Left forelimb (tissue), 1 donor: ENCODE data around the gene ATP6V1F.

ENCODE experiments used
- DNase-seq: peaks from one replicate; pipeline ENCODE4 v3.0.0-alpha.2; 2018; ENCODE audit warnings: low spot score

The ATP6V1F gene

GRCh38 chr7:128862571-128863432 lies at the start of gene ATP6V1F:
ATP6V1F (plus strand) TSS chr7:128862856; CDS start chr7:128862905, 49 bp downstream.
- DNase-seq: peak; percentile 99

- no peak for DNase-seq
Observed at GRCh38 chr7:128814499-128814898, 48.2 kb upstream of the ATP6V1F start.

DNA sequence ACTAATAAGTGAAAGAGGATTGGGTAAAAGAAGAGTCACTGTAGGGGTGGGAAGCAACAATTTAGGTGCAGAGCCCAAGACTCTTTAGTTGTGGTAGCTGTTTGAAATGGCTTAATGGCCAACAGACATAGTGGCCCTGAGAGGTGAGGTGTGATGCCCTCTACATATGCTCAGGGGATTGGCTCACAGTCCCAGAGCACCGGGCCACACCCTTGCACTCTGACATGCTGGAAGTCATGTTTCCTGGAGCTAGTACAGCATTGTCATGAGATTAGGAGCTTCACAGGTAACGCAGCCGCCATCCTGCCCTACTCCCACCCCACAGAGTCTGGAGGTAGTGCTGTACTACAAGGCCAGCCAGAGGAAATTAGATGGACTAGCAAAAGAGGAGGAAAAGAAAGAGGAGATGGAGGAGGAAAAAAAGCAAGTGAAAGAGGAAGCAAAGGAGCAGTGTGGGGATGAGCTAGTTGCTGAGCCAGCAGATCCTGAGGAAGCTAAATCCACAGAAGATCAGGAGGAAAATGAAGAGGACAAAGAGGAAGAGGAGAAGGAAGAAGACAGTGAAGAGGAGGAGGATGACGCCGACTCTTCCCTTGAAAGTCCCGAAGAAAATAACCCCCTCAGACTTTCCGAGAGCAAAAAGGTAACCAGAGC lies 47.2 kb upstream of the ATP6V1F start:
- no peak for DNase-seq

- no peak for DNase-seq
Observed at GRCh38 chr7:128818694-128819093, 44.0 kb upstream of the ATP6V1F start.

GRCh38 chr7:128821724-128822123 lies 40.9 kb upstream of the ATP6V1F start:
- no peak for DNase-seq

DNA sequence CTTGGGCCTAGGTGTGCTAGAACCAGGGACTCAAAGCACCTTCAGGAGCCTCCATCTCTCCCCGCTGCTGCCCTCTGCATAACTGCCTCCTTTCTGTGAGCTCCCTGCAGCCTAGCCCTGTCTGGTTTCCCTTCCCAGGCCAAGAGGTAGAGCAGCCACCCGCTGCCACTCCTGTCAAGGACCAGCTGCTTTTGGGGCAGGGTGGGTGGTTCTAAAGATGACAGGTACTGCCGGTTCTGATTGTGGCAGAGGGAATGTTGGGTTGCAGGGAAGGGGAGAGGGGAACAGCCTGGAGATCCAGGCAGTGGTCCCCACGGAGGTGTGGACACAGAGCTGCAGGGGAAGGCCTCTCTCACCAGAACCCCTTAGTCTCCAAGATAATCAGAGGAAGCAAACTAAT lies 36.1 kb upstream of the ATP6V1F start:
- DNase-seq: no peak

DNA sequence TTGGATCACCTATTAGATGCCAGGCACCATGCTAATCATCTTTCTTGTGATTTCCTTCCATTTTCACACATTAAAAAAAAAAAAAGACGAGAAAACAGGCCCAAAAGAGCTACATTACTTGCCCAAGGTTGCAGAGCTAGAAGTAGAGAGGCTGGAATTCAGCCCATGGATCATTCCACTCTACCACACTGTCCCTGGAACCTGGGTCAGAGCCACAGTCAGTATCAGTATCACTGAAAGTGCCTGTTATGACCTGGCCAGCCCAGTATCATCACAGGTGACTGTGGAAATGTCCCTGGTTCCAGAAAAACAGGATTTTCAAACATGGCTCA lies 35.8 kb upstream of the ATP6V1F start:
- no peak for DNase-seq

GRCh38 chr7:128827248-128827958 lies 35.3 kb upstream of the ATP6V1F start:
- no peak for DNase-seq

GRCh38 chr7:128827971-128828711 lies 34.5 kb upstream of the ATP6V1F start:
- DNase-seq: no peak

GRCh38 chr7:128829391-128830166 lies 33.1 kb upstream of the ATP6V1F start:
- DNase-seq: no peak

GRCh38 chr7:128830231-128831177 lies 32.2 kb upstream of the ATP6V1F start, which contains the start of gene FLNC:
FLNC (plus strand) TSS chr7:128830406; CDS start chr7:128830638, 232 bp downstream.
- peak; percentile 85 for DNase-seq

DNA sequence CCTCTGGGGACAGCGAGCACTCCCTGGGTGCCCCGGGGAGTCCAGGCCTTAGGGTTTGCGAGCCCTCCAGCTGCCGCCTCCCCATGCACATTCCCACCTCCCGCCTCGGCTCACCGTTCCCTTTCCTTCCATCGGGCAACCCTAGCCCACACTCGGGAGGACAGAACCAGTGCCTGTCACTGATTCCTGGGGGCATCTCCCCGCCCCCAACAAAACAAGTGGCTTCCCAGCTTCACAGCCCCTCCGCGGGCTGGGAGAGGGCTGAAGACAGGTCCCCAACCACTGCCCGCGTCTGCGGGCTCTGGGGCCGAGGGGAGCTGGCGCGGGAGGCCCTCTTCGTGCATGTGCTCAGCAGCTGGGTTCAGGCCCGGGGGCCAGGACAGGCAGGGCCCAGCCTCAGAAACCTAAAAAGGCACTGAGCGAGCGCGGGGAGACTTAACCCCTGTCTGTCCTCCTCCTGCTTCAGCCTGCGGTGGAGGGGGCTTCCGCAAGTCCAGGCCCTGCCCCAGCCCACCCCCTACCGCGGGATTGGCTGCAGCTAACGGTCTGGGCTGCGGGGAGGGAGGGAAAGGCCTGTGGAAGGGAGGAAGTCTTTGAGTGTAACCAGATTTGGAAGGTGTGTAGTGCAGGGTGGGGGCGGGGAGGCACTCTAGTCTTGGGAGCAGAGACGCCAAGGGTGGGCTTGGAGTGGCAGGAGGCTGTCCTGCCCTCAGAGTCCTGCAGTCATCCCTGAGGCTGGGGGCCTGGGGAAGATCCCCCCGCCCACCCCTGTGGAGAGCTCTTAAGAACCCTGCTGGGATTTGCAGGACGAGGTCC lies 31.3 kb upstream of the ATP6V1F start:
- DNase-seq: peak; percentile 89

- peak; percentile 92 for DNase-seq
Observed at GRCh38 chr7:128831994-128832879, 30.4 kb upstream of the ATP6V1F start.

- no peak for DNase-seq
Observed at GRCh38 chr7:128832880-128833147, 29.8 kb upstream of the ATP6V1F start.

DNA sequence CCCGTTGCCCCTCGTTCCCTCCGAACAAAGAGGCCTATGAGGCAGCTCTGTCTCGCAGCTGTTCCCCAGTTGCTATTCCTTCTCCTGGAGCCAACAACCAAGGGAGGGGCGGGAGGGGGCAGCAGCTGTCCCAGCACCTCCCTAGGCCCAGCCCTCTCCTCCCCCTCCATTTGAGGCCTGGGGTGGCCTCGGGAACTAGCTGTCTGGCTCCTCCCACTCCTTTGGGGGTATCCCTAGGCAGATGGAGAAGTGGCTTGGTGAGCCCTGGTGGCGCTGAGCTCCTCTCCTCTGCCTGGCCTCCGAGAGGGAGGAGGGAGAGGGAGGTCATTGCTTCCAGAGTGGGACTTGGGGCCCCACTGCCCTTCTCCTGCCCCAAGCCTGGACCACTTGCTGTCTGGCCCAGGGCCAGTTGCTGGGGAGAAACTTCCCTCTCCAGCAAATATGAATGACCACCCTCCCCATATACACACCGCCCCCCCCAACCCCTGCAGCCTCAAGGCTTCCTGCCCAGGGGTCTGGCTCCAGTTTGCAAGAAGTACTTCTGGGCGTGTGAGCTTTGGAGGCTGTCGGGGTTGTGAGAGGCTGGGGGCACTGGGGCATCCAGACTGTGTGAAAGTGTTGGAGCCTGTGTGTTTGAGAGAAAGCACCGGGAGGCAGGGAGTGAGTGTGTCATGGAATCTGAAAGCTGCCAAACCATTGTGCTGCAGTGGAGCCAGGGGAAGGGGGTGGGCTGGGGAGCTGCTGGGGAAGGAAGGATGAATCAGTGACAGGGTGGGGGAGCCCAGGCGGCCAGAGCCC lies 29.3 kb upstream of the ATP6V1F start:
- peak; percentile 92 for DNase-seq

- DNase-seq: no peak
Observed at GRCh38 chr7:128833946-128834325, 28.7 kb upstream of the ATP6V1F start.

DNA sequence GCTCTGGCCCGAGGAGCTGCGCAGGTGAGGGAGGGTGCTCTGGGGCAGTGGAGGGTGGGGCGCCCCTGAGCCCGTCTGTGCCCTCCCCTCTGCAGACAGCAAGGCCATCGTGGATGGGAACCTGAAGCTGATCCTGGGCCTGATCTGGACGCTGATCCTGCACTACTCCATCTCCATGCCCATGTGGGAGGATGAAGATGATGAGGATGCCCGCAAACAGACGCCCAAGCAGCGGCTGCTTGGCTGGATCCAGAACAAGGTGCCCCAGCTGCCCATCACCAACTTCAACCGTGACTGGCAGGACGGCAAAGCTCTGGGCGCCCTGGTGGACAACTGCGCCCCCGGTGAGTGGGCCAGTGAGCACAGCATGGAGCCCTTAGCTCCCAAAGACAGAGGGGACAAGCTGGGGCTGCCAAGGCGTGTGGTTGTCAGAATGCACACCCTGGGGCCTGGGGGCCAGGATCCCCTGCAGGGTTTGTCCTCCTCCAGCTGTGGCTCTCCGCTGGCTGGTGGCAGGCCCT lies 27.4 kb upstream of the ATP6V1F start:
- no peak for DNase-seq
